H9 (cell line): ENCODE data around the gene RASGRP3. TPM values are rescaled to one million over a fixed set of nuclear protein-coding genes. Genes with fewer than 3 reads are reported as not detected.

Experiments used
- DNase-seq: peaks from one replicate; pipeline ENCODE4 v3.0.0-alpha.2; 2017
- H2AFZ ChIP-seq: one replicate; pipeline ENCODE4 v1.6.1; 2013; ENCODE audit warnings: mild to moderate bottlenecking, low read length, control low read depth, moderate library complexity
- H2AK5ac ChIP-seq: 2 replicates; pipeline ENCODE4 v1.6.1; 2013; ENCODE audit warnings: low read length, control low read depth, mixed read lengths; ENCODE audit not compliant: insufficient read length
- H2BK120ac ChIP-seq: one replicate; pipeline ENCODE4 v1.6.1; 2013; ENCODE audit warnings: low read depth, mild to moderate bottlenecking, low read length, control low read depth, inconsistent platforms; ENCODE audit not compliant: poor library complexity, severe bottlenecking
- H2BK12ac ChIP-seq: 2 replicates; pipeline ENCODE4 v1.6.1; 2013; ENCODE audit warnings: low read length, control low read depth, mixed read lengths, low read depth; ENCODE audit not compliant: insufficient read length
- H2BK15ac ChIP-seq: 2 replicates; pipeline ENCODE4 v1.6.1; 2013; ENCODE audit warnings: low read depth, low read length, control low read depth
- H2BK20ac ChIP-seq: one replicate; pipeline ENCODE4 v1.6.1; 2013; ENCODE audit warnings: low read depth, mild to moderate bottlenecking, low read length, control low read depth, inconsistent platforms; ENCODE audit not compliant: poor library complexity, severe bottlenecking
- H2BK5ac ChIP-seq: 2 replicates; pipeline ENCODE4 v1.6.1; 2013; ENCODE audit warnings: low read length, control low read depth, mixed read lengths; ENCODE audit not compliant: insufficient read length
- H3K14ac ChIP-seq: 2 replicates; pipeline ENCODE4 v1.6.1; 2013; ENCODE audit warnings: low read length, control low read depth; ENCODE audit not compliant: insufficient read depth
- H3K18ac ChIP-seq: 2 replicates; pipeline ENCODE4 v1.6.1; 2013; ENCODE audit warnings: low read depth, mild to moderate bottlenecking, mixed read lengths, low read length, control low read depth; ENCODE audit not compliant: insufficient read length
- H3K23ac ChIP-seq: 2 replicates; pipeline ENCODE4 v1.6.1; 2013; ENCODE audit warnings: low read length, control low read depth, mixed read lengths, low read depth; ENCODE audit not compliant: insufficient read length
- H3K23me2 ChIP-seq: 2 replicates; pipeline ENCODE4 v1.6.1; 2013; ENCODE audit warnings: low read depth, mild to moderate bottlenecking, mixed read lengths, low read length, control low read depth; ENCODE audit not compliant: insufficient read length, poor library complexity, severe bottlenecking
- H3K27ac ChIP-seq: 2 replicates; pipeline ENCODE4 v1.5.1; 2013; ENCODE audit warnings: low read length, control low read depth, mixed read lengths, low read depth; ENCODE audit not compliant: insufficient read length
- H3K27me3 ChIP-seq: 2 replicates; pipeline ENCODE4 v1.6.1; 2013; ENCODE audit warnings: low read length, control low read depth, inconsistent platforms; ENCODE audit not compliant: insufficient read depth
- H3K4ac ChIP-seq: 2 replicates; pipeline ENCODE4 v1.6.1; 2013; ENCODE audit warnings: low read depth, mild to moderate bottlenecking, control low read depth, inconsistent platforms, low read length, moderate library complexity
- H3K4me1 ChIP-seq: 2 replicates; pipeline ENCODE4 v1.6.1; 2013; ENCODE audit warnings: low read length, control low read depth, inconsistent platforms; ENCODE audit not compliant: insufficient read depth
- H3K4me2 ChIP-seq: 2 replicates; pipeline ENCODE4 v1.6.1; 2013; ENCODE audit warnings: low read length, control low read depth, mixed read lengths; ENCODE audit not compliant: insufficient read length, insufficient read depth
- H3K56ac ChIP-seq: 2 replicates; pipeline ENCODE4 v1.6.1; 2013; ENCODE audit warnings: low read depth, mild to moderate bottlenecking, mixed read lengths, low read length, control low read depth; ENCODE audit not compliant: insufficient read length
- H3K79me1 ChIP-seq: 2 replicates; pipeline ENCODE4 v1.6.1; 2013; ENCODE audit warnings: low read depth, mild to moderate bottlenecking, moderate library complexity, low read length, control low read depth, inconsistent platforms; ENCODE audit not compliant: insufficient read depth, poor library complexity, severe bottlenecking
- H3K79me2 ChIP-seq: 2 replicates; pipeline ENCODE4 v1.6.1; 2013; ENCODE audit warnings: low read length, control low read depth, inconsistent platforms; ENCODE audit not compliant: insufficient read depth
- H3K9ac ChIP-seq: 2 replicates; pipeline ENCODE4 v1.6.1; 2013; ENCODE audit warnings: low read length, control low read depth, mixed read lengths; ENCODE audit not compliant: insufficient read length; ENCODE audit errors: extremely low read depth
- H3K9me3 ChIP-seq: one replicate; pipeline ENCODE4 v1.6.1; 2013; ENCODE audit warnings: low read depth, low read length, inconsistent platforms; ENCODE audit not compliant: control insufficient read depth
- H3T11ph ChIP-seq: one replicate; pipeline ENCODE4 v1.6.1; 2013; ENCODE audit warnings: mild to moderate bottlenecking, low read length, control low read depth, inconsistent platforms
- H4K20me1 ChIP-seq: one replicate; pipeline ENCODE4 v1.6.1; 2013; ENCODE audit not compliant: control insufficient read depth, insufficient read length, insufficient read depth
- H4K5ac ChIP-seq: 2 replicates; pipeline ENCODE4 v1.6.1; 2013; ENCODE audit warnings: low read depth, mild to moderate bottlenecking, mixed read lengths, low read length, control low read depth; ENCODE audit not compliant: insufficient read length
- H4K8ac ChIP-seq: replicated peaks from 2 replicates; pipeline ENCODE4 v1.6.1; 2013; ENCODE audit warnings: low read length, control low read depth, mixed read lengths, low read depth; ENCODE audit not compliant: insufficient read length
- H4K91ac ChIP-seq: 2 replicates; pipeline ENCODE4 v1.6.1; 2013; ENCODE audit warnings: low read depth, mild to moderate bottlenecking, moderate library complexity, mixed read lengths, low read length, control low read depth; ENCODE audit not compliant: insufficient read length
- H3K27ac Mint-ChIP-seq, 3 experiments: 2 replicates in 2 of 3; 3 replicates in 1 of 3; pipeline ENCODE4 v1.8.0; 2020 to 2021; ENCODE audit warnings: mixed read lengths in 3 of 3, mild to moderate bottlenecking in 1 of 3, moderate library complexity in 1 of 3
- H3K27me3 Mint-ChIP-seq: 2 replicates; pipeline ENCODE4 v1.8.0; 2021; ENCODE audit warnings: low read depth, mild to moderate bottlenecking, moderate library complexity, mixed read lengths
- H3K36me3 Mint-ChIP-seq, 3 experiments: 2 replicates in 2 of 3; 3 replicates in 1 of 3; pipeline ENCODE4 v1.8.0; 2020 to 2021; ENCODE audit warnings: low read depth in 3 of 3, mixed read lengths in 3 of 3; ENCODE audit not compliant: insufficient read depth in 1 of 3
- H3K4me1 Mint-ChIP-seq, 2 experiments: 2 replicates each; pipeline ENCODE4 v1.8.0; 2020; ENCODE audit warnings: mixed read lengths in 2 of 2
- H3K4me3 Mint-ChIP-seq, 2 experiments: 2 replicates in 1 of 2; 3 replicates in 1 of 2; pipeline ENCODE4 v1.8.0; 2020 to 2021; ENCODE audit warnings: mild to moderate bottlenecking in 2 of 2, mixed read lengths in 2 of 2, moderate library complexity in 1 of 2
- H3K9me3 Mint-ChIP-seq, 2 experiments: 2 replicates in 1 of 2; 3 replicates in 1 of 2; pipeline ENCODE4 v1.8.0; 2020; ENCODE audit warnings: mild to moderate bottlenecking in 2 of 2, mixed read lengths in 2 of 2, moderate library complexity in 1 of 2
- CTCF ChIP-seq: fragments of 200-600 bp; sonication (generic); conservative IDR thresholded peaks from 3 replicates; pipeline ENCODE4 v1.8.0; 2021; ENCODE audit warnings: antibody characterized with exemption, mild to moderate bottlenecking
- WGBS: extraction: QIAGEN DNeasy Blood & Tissue Kit; methylation state at CpG from one replicate; pipeline ENCODE4 v1.1.7; 2013; ENCODE audit warnings: missing lambda C conversion rate, low lambda C conversion rate, mixed read lengths; ENCODE audit not compliant: insufficient read length; ENCODE audit errors: extremely low coverage; 5-methylcytosine and 5-hydroxymethylcytosine counted together
- total RNA-seq: library from RNA; stranded (reverse); gene quantifications from 2 replicates; pipeline ENCODE4 v1.2.1, GENCODE V29; 2021

RASGRP3 gene
- total RNA-seq, 1 experiment from 2014 or later = not detected

- no peak overlapping the region for H3K27ac ChIP-seq
- peaks cover 2% of the 10 kb centered on the region; the same call in 1 of the 2 replicates for H3K4me1 ChIP-seq
Measured at GRCh38 chr2:33478968-33479731, 2.7 kb downstream of the RASGRP3 start.

More at GRCh38 chr2:33478968-33479731, 2.7 kb downstream of the RASGRP3 start:
- H3K56ac ChIP-seq = no peak overlapping the region
- H4K20me1 ChIP-seq = no peaks in the 10 kb centered on the region
- H4K8ac ChIP-seq = no peak overlapping the region
- H2BK5ac ChIP-seq = no peak overlapping the region
- no peak overlapping the region for H3K4me2 ChIP-seq
- H4K5ac ChIP-seq = no peak overlapping the region
- H3K18ac ChIP-seq = no peak overlapping the region
- H3K27me3 ChIP-seq = no peaks in the 10 kb centered on the region; the same call in 1 of the 2 replicates
- no peak overlapping the region for H2BK15ac ChIP-seq
- H3K79me2 ChIP-seq = no peaks in the 10 kb centered on the region
- H3K23ac ChIP-seq = no peak overlapping the region
- H2BK20ac ChIP-seq = no peak overlapping the region
- no peak overlapping the region for H3K27ac Mint-ChIP-seq
- no peaks in the 10 kb centered on the region for H3K9me3 ChIP-seq
- no peak overlapping the region for H3K9ac ChIP-seq
- H3K4me1 Mint-ChIP-seq = peaks cover 11 to 12% of the 10 kb centered on the region in 2 experiments
- H2BK120ac ChIP-seq = no peak overlapping the region
- no CpG with 5 or more reads among the region's 9 CpGs for WGBS
- H3K4me3 Mint-ChIP-seq = no peak overlapping the region
- H3K36me3 Mint-ChIP-seq = peaks cover 0 to under 1% (median 0%) of the 10 kb centered on the region in 3 experiments; a peak in 4 of 7 replicates
- H3K14ac ChIP-seq = no peak overlapping the region
- no peak overlapping the region for H2BK12ac ChIP-seq
- H2AFZ ChIP-seq = no peak overlapping the region
- no peak overlapping the region for H4K91ac ChIP-seq
- no peak overlapping the region for H3K4ac ChIP-seq
- H3T11ph ChIP-seq = no peak overlapping the region
- no peak for TF ChIP-seq CTCF
- no peak overlapping the region for H2AK5ac ChIP-seq
- peaks cover 0 to 2% of the 10 kb centered on the region in 2 experiments; a peak in 2 of 5 replicates for H3K9me3 Mint-ChIP-seq
- no peak for DNase-seq
- peaks cover 10% of the 10 kb centered on the region for H3K27me3 Mint-ChIP-seq
- H3K79me1 ChIP-seq = no peaks in the 10 kb centered on the region
- no peaks in the 10 kb centered on the region for H3K23me2 ChIP-seq
